ENCODE data around the gene RNFT2.
A peak's percentile ranks its signal among the peaks of the same experiment; 100 is the strongest.
"Not testable (repeated sequence)": the region's sequence is repeated elsewhere in the genome, so short reads cannot be mapped to it uniquely, and the experiment has no call there.

The RNFT2 gene

GRCh38 chr12:116745554-116745953 lies 7.4 kb downstream of the RNFT2 start:
- no peak for DNase-seq

- DNase-seq = no peak
Measured at GRCh38 chr12:116749884-116750283, 11.8 kb downstream of the RNFT2 start.

- DNase-seq = no peak
Measured at GRCh38 chr12:116750298-116750697, 12.2 kb downstream of the RNFT2 start.

- not testable (repeated sequence) for DNase-seq
Measured at GRCh38 chr12:116754097-116754496, 16.0 kb downstream of the RNFT2 start.

- not testable (repeated sequence) for DNase-seq
Measured at GRCh38 chr12:116754783-116755182, 16.7 kb downstream of the RNFT2 start.

GRCh38 chr12:116759783-116760621 lies 21.9 kb downstream of the RNFT2 start:
- peak; percentile 26 for DNase-seq

- no peak for DNase-seq
Measured at GRCh38 chr12:116760622-116761020, 22.5 kb downstream of the RNFT2 start.

GRCh38 chr12:116761499-116761898 lies 23.4 kb downstream of the RNFT2 start:
- DNase-seq = no peak

- no peak for DNase-seq
Measured at GRCh38 chr12:116765271-116765670, 27.2 kb downstream of the RNFT2 start.

- DNase-seq = no peak
Measured at GRCh38 chr12:116766285-116766684, 28.2 kb downstream of the RNFT2 start.

GRCh38 chr12:116766746-116767145 lies 28.6 kb downstream of the RNFT2 start:
- DNase-seq = no peak

- DNase-seq = no peak
Measured at GRCh38 chr12:116771651-116772050, 33.5 kb downstream of the RNFT2 start.

- no peak for DNase-seq
Measured at GRCh38 chr12:116773276-116773731, 35.2 kb downstream of the RNFT2 start.

- no peak for DNase-seq
Measured at GRCh38 chr12:116774020-116774419, 35.9 kb downstream of the RNFT2 start.

GRCh38 chr12:116777245-116777644 lies 39.1 kb downstream of the RNFT2 start:
- DNase-seq = no peak

- DNase-seq = no peak
Measured at GRCh38 chr12:116779597-116779996, 41.5 kb downstream of the RNFT2 start.

GRCh38 chr12:116780942-116781341 lies 42.8 kb downstream of the RNFT2 start:
- no peak for DNase-seq

GRCh38 chr12:116783525-116784237 lies 45.6 kb downstream of the RNFT2 start:
- no peak for DNase-seq

GRCh38 chr12:116784238-116784612 lies 46.1 kb downstream of the RNFT2 start:
- DNase-seq = no peak

GRCh38 chr12:116789562-116789961 lies 51.4 kb downstream of the RNFT2 start:
- not testable (repeated sequence) for DNase-seq

GRCh38 chr12:116790066-116790465 lies 52.0 kb downstream of the RNFT2 start:
- DNase-seq = no peak

GRCh38 chr12:116792403-116792802 lies 54.3 kb downstream of the RNFT2 start:
- DNase-seq = no peak

GRCh38 chr12:116794725-116795124 lies 56.6 kb downstream of the RNFT2 start:
- no peak for DNase-seq

- DNase-seq = no peak
Measured at GRCh38 chr12:116797885-116798284, 59.8 kb downstream of the RNFT2 start.

Measured in CD4-positive, alpha-beta T cell treated with Interleukin-21 for 1 hour (primary cell).